Measurements from ENCODE around the gene ANKRD22. TPM values are rescaled to one million over a fixed set of nuclear protein-coding genes. Genes with fewer than 3 reads are reported as not detected.

ANKRD22 gene
- total and polyA plus RNA-seq, 12 donors, result 0.29 to 2.0 (median 0.40) TPM; not detected in 4

DNA sequence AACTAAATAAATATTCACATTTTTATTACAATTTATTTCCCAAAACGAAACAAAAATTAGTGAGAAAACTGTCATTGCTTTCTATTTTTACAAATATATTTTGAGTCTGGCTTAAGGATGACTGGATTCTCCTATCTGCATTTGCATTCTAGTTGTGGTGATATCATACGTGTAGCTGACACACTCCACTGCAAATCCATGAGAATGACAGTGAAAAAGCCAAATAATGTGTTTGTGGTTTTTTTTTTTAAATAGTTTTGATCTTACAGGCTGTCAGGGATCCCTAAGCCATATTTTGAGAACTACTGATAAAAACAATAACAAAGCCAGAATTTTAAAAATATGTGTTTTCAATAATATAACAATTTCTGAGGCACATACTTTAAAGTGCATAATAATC is 22.6 kb upstream of the ANKRD22 start:
- no peaks in the 10 kb centered on the region for H3K9me3 ChIP-seq (replicated peaks in 1 of 3)

DNA sequence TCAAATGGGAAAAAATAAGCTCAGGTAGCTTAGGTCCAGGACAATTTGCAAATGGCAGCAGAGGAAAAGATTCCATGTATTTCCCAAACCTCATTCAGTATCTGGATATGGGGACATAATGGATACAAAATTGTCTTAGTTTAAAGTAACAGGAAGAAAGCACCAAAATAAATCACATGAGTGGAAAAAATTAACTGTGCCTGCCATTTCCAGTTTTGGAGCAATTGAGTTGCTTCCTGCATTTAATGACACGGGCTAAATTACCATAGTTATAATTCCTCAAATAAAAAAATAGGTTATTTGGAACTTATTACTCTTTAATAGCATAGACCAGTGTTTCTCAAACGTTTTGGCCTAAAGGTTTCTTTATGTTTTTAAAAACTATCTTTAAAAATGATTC is 22.1 kb upstream of the ANKRD22 start:
- Histone ChIP-seq H3K36me3 (replicated peaks in 1 of 2) (no peaks in the 10 kb centered on the region), H3K9me3 (replicated peaks in 1 of 3) (no peaks in the 10 kb centered on the region), H3K27ac (no peak overlapping the region), H3K27me3 (no peaks in the 10 kb centered on the region), H3K4me3 (no peak overlapping the region), H3K4me1 (replicated peaks in 1 of 2) (no peaks in the 10 kb centered on the region)
- intact Hi-C loops (cut with DNase I), result no loop called here
- 58 to 64% (median 62%) methylated on average over 2 of the region's 2 CpGs for WGBS, 4 donors
- no peak for TF ChIP-seq POLR2A (IDR thresholded peaks at IDR 0.05)
- TF ChIP-seq, protein P1, sequence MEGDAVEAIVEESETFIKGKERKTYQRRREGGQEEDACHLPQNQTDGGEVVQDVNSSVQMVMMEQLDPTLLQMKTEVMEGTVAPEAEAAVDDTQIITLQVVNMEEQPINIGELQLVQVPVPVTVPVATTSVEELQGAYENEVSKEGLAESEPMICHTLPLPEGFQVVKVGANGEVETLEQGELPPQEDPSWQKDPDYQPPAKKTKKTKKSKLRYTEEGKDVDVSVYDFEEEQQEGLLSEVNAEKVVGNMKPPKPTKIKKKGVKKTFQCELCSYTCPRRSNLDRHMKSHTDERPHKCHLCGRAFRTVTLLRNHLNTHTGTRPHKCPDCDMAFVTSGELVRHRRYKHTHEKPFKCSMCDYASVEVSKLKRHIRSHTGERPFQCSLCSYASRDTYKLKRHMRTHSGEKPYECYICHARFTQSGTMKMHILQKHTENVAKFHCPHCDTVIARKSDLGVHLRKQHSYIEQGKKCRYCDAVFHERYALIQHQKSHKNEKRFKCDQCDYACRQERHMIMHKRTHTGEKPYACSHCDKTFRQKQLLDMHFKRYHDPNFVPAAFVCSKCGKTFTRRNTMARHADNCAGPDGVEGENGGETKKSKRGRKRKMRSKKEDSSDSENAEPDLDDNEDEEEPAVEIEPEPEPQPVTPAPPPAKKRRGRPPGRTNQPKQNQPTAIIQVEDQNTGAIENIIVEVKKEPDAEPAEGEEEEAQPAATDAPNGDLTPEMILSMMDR (IDR thresholded peaks at IDR 0.05), result no peak
- DNase-seq, result no peak

More for the DNA sequence above, 22.6 kb upstream of the ANKRD22 start:
- Histone ChIP-seq H3K4me1 (replicated peaks in 1 of 2) (peaks cover 2 to 4% of the 10 kb centered on the region in 2 donors), H3K4me3 (no peak overlapping the region), H3K27ac (no peak overlapping the region), H3K36me3 (replicated peaks in 1 of 2) (no peaks in the 10 kb centered on the region), H3K27me3 (no peaks in the 10 kb centered on the region)
- intact Hi-C loops (cut with DNase I), result no loop called here
- TF ChIP-seq, protein P1 (IDR thresholded peaks at IDR 0.05), result no peak
- no peak for TF ChIP-seq POLR2A (IDR thresholded peaks at IDR 0.05)
- no peak for DNase-seq
- 83 to 92% (median 85%) methylated on average over 2 of the region's 2 CpGs for WGBS, 4 donors

DNA sequence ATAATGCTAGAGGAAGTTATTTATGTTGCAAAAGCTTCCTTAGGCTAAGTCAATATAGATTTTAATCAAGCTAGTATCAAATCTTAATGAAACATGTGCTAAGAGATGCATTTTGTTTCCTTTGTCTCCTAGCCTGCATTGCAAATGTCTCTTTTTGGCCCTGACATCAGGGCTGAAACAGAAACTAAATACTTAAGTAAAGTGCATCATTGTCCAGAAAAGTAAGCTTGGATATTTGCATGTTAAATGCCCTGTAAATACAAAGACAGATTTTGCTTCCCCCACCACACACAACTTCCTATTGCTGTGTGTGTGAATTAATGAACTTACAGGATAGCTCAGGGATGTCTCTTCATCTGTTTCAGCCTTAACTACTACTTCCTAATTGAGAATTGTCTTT is 18.4 kb upstream of the ANKRD22 start:
- H3K9me3 ChIP-seq (replicated peaks in 1 of 3), result no peaks in the 10 kb centered on the region
- H3K36me3 ChIP-seq (replicated peaks in 1 of 2), result no peaks in the 10 kb centered on the region
- H3K4me1 ChIP-seq (replicated peaks in 1 of 2), result no peaks in the 10 kb centered on the region
- intact Hi-C loops (cut with DNase I), result no loop called here
- H3K4me3 ChIP-seq, result no peak overlapping the region
- H3K27me3 ChIP-seq, result no peaks in the 10 kb centered on the region
- DNase-seq, result no peak
- TF ChIP-seq POLR2A (IDR thresholded peaks at IDR 0.05), result no peak
- TF ChIP-seq, protein P1 (IDR thresholded peaks at IDR 0.05), result no peak
- H3K27ac ChIP-seq, result no peak overlapping the region

DNA sequence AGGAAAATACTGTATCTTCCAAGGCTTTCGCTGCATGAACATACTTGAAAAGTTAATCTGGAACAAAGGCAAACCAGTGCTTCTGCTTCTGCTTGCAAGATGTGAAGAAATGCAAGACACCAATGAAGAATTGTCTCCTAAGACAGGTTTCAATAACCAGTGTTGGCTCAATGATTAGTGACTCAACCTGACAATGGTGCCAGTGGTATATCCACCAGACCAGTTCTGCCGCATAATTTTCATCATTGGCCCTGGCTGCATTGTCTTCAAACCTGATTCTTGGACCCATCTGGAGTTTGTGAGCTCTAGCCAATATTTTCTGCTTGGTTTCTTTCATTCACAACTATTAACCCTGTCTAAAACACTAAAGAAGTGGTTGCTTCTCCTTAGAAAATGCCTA is 14.8 kb upstream of the ANKRD22 start:
- TF ChIP-seq POLR2A (IDR thresholded peaks at IDR 0.05), result no peak
- TF ChIP-seq, protein P1 (IDR thresholded peaks at IDR 0.05), result no peak
- no peak overlapping the region for H3K4me3 ChIP-seq
- H3K27ac ChIP-seq, result no peak overlapping the region
- no peaks in the 10 kb centered on the region for H3K27me3 ChIP-seq
- 93 to 100% (median 96%) methylated on average over 2 of the region's 2 CpGs for WGBS, 4 donors
- intact Hi-C loops (cut with DNase I), result no loop called here
- H3K9me3 ChIP-seq (replicated peaks in 1 of 3), result no peaks in the 10 kb centered on the region
- no peaks in the 10 kb centered on the region for H3K36me3 ChIP-seq (replicated peaks in 1 of 2)
- no peak for DNase-seq
- no peaks in the 10 kb centered on the region for H3K4me1 ChIP-seq (replicated peaks in 1 of 2)

All from adrenal gland (tissue), 12 donors.